Gastroesophageal sphincter (tissue), 3 donors: ENCODE measurements around the gene ADAR.

ENCODE experiments used
- CTCF ChIP-seq, 4 experiments: fragments of 200-600 bp in 2 of 4; fragments of 450-650 bp in 2 of 4; sonication (generic) in 1 of 4; IDR thresholded peaks; one replicate each; pipeline ENCODE4 v1.5.1; 2017 to 2019; ENCODE audit warnings: antibody characterized with exemption in 4 of 4, mild to moderate bottlenecking in 2 of 4, moderate library complexity in 2 of 4
- EP300 ChIP-seq: sonication (generic); formaldehyde crosslinking; IDR thresholded peaks from one replicate; pipeline ENCODE4 v1.6.1; 2017; ENCODE audit warnings: antibody characterized with exemption, mild to moderate bottlenecking
- POLR2A ChIP-seq, 2 donors: fragments of 450-650 bp; IDR thresholded peaks; one replicate each; pipeline ENCODE4 v1.6.1; 2017; ENCODE audit warnings: antibody characterized with exemption in 2 of 2, mild to moderate bottlenecking in 2 of 2, moderate library complexity in 1 of 2
- POLR2AphosphoS5 ChIP-seq: sonication (generic); formaldehyde crosslinking; IDR thresholded peaks from one replicate; pipeline ENCODE4 v1.6.1; 2017; ENCODE audit warnings: antibody characterized with exemption

GRCh38 chr1:154657556-154657955 is 49.6 kb upstream of the ADAR start:
- no peak for TF ChIP-seq CTCF (IDR thresholded peaks at IDR 0.05)
- no peak for TF ChIP-seq POLR2AphosphoS5
- no peak for TF ChIP-seq EP300
- no peak for TF ChIP-seq POLR2A (IDR thresholded peaks at IDR 0.05)
